ENCODE results near the gene FAM53B. TPM values are rescaled to one million over a fixed set of nuclear protein-coding genes. Genes with fewer than 3 reads are reported as not detected.

Gene FAM53B
- total RNA-seq, 1 experiment from 2014 or later: 9.8 TPM

DNA sequence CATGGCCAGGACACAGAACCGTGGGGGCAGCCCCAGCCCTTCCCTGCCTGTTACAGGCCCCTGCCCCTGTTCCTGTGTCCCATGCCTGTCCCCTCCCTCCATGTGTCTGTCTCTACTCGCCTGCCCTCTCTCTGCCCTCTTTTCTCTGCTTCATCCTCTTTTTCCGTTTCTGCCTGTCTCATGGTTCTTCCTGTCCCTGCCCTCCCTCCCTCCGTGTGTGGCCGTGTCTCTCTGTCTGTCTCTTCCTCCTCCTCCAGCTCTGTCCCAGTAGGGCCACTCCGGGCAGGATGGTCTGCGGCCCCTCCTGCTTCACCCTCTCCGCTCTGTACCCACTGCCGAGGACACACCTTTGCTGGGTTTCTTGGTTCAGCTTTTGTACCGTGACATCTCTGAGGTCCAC, 137.4 kb downstream of the FAM53B start:
- Histone ChIP-seq H3K27me3 (ENCODE audit: insufficient read depth, low read depth) (no peaks in the 10 kb centered on the region), H3K9me2 (ENCODE audit: insufficient read depth) (no peaks in the 10 kb centered on the region), H3K27ac (no peak overlapping the region), H3K4me1 (replicated peaks; ENCODE audit: insufficient read depth) (peaks cover 3% of the 10 kb centered on the region; the same call in 1 of the 2 replicates), H2AFZ (no peak overlapping the region), H4K20me1 (ENCODE audit: insufficient read depth) (no peaks in the 10 kb centered on the region), H3K4me3 (no peak overlapping the region), H3F3A (ENCODE audit: insufficient read depth, low read depth) (no peaks in the 10 kb centered on the region), H3K9me3 (ENCODE audit: insufficient read depth, low read depth) (no peaks in the 10 kb centered on the region), H3K79me2 (ENCODE audit: low read depth) (no peaks in the 10 kb centered on the region), H3K4me2 (no peak overlapping the region), H3K36me3 (ENCODE audit: low read depth) (no peaks in the 10 kb centered on the region)
- no TSS peak for BruUV-seq (replicated peaks)
- ChIA-PET POLR2A (ENCODE audit: unreplicated experiment) (no interaction called here), CTCF (no interaction called here)
- TF ChIP-seq EZH2 (IDR thresholded peaks at IDR 0.05; ENCODE audit: low read depth): no peak
- no peak for TF ChIP-seq CTCF (conservative IDR thresholded peaks at IDR 0.05)
- no peak for DNase-seq
- intact Hi-C loops (cut with micrococcal nuclease; ENCODE audit: unreplicated experiment): no loop called here

DNA sequence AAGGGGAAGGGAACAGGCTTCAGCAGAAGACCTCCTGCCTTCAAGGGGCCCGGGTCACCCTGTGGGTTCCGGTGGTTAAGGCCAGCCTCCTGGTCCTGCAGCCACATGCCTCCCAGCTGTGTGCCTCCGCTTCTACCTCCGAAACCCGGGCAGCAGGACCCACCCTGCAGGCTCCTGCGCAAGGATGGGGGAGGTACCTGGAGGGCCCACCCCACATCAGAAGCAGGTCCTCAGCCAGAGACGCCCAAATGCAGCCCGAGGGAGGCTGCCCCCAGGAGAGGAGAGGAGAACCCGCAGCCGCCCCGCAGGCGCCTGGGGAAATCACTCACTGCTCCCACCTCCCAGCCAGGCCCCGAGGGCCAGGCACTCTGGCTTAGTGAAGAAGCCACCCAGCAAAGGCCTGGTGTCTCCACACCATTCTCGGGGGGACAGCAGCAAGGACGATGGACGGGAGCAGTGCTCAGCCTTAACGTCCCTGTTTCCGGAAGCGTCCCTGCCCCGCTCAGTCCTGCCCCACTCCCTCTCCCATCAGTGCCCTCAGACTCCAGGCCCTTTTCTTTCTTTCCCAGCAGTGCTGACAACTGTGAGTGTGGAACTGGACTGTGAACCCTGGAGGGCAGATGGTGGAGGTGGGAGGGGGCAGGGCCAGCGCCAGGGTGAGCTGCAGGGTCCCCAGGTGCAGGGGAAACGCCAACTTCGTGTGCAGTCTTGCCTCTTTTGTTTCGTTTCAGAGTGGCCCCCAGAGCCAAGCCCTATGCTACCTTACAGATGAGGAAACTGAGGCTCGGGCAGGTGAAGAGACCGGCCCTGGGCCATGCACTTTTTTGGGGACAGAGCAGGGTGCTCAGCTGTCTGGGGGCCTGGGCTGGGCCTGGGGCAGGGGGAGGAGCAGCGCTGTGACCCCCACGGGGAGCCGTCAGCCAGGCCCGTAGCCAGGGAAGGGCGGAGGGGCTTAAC, 138.0 kb downstream of the FAM53B start:
- Histone ChIP-seq H3F3A (ENCODE audit: insufficient read depth, low read depth) (no peaks in the 10 kb centered on the region), H3K9me3 (ENCODE audit: insufficient read depth, low read depth) (no peaks in the 10 kb centered on the region), H4K20me1 (ENCODE audit: insufficient read depth) (no peaks in the 10 kb centered on the region), H3K27me3 (ENCODE audit: insufficient read depth, low read depth) (no peaks in the 10 kb centered on the region), H2AFZ (no peak overlapping the region), H3K4me2 (no peak overlapping the region), H3K36me3 (ENCODE audit: low read depth) (no peaks in the 10 kb centered on the region), H3K4me1 (replicated peaks; ENCODE audit: insufficient read depth) (no peaks in the 10 kb centered on the region), H3K27ac (no peak overlapping the region), H3K79me2 (ENCODE audit: low read depth) (no peaks in the 10 kb centered on the region), H3K4me3 (no peak overlapping the region), H3K9me2 (ENCODE audit: insufficient read depth) (no peaks in the 10 kb centered on the region)
- intact Hi-C loops (cut with micrococcal nuclease; ENCODE audit: unreplicated experiment): no loop called here
- BruUV-seq (replicated peaks): no TSS peak
- DNase-seq: no peak
- CTCF ChIA-PET: no interaction called here
- TF ChIP-seq CTCF (conservative IDR thresholded peaks at IDR 0.05) (no peak), EZH2 (IDR thresholded peaks at IDR 0.05; ENCODE audit: low read depth) (no peak)
- POLR2A ChIA-PET (ENCODE audit: unreplicated experiment): no interaction called here

DNA sequence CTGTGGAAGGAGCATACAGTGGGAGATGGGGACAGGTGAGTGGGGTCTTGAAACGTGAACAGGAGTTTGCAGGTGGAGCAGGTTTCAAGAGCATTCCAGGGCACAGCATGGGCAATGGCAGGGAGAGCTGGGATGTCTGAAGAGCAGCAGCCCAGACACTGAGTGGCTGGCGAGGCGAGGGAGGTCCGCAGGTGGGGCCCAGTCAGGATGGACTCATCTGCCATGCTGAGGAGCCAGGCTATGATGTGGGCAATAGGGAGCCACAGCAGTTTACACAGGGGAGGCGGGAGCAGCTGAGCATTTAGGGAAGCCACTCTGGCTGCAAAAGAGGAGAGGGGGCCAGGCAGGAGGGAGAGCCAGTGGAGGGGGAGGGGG, 138.7 kb downstream of the FAM53B start:
- H4K20me1 ChIP-seq (ENCODE audit: insufficient read depth): no peaks in the 10 kb centered on the region
- BruUV-seq (replicated peaks): no TSS peak
- no peak overlapping the region for H2AFZ ChIP-seq
- no peaks in the 10 kb centered on the region for H3K79me2 ChIP-seq (ENCODE audit: low read depth)
- TF ChIP-seq CTCF (conservative IDR thresholded peaks at IDR 0.05) (no peak), EZH2 (IDR thresholded peaks at IDR 0.05; ENCODE audit: low read depth) (no peak)
- no peaks in the 10 kb centered on the region for H3K27me3 ChIP-seq (ENCODE audit: insufficient read depth, low read depth)
- H3K9me2 ChIP-seq (ENCODE audit: insufficient read depth): no peaks in the 10 kb centered on the region
- no peak overlapping the region for H3K4me3 ChIP-seq
- no peak overlapping the region for H3K27ac ChIP-seq
- no peak for DNase-seq
- CTCF ChIA-PET: no interaction called here
- intact Hi-C loops (cut with micrococcal nuclease; ENCODE audit: unreplicated experiment): no loop called here
- no peaks in the 10 kb centered on the region for H3K9me3 ChIP-seq (ENCODE audit: insufficient read depth, low read depth)
- H3K36me3 ChIP-seq (ENCODE audit: low read depth): no peaks in the 10 kb centered on the region
- H3K4me2 ChIP-seq: no peak overlapping the region
- H3F3A ChIP-seq (ENCODE audit: insufficient read depth, low read depth): no peaks in the 10 kb centered on the region
- no peaks in the 10 kb centered on the region for H3K4me1 ChIP-seq (replicated peaks; ENCODE audit: insufficient read depth)
- POLR2A ChIA-PET (ENCODE audit: unreplicated experiment): no interaction called here
